Measurements from ENCODE around the gene VAPA. TPM values are rescaled to one million over a fixed set of nuclear protein-coding genes. Genes with fewer than 3 reads are reported as not detected.
"Not testable (repeated sequence)": the region's sequence is repeated elsewhere in the genome, so short reads cannot be mapped to it uniquely, and the experiment has no call there.

The VAPA gene
- total RNA-seq, 4 donors from 2014 or later, result 208 to 233 (median 221) TPM

GRCh38 chr18:9886005-9886348 lies 27.8 kb upstream of the VAPA start:
- no peaks in the 10 kb centered on the region for H3K27me3 ChIP-seq
- H3K4me3 ChIP-seq, result no peak overlapping the region
- no peaks in the 10 kb centered on the region for H3K36me3 ChIP-seq
- no peaks in the 10 kb centered on the region for H3K9me3 ChIP-seq
- 92 to 96% methylated on average over 3 of the region's 3 CpGs for WGBS, 2 donors
- DNase-seq (ENCODE audit: low spot score in 2 of 2), result no peak
- no peak for TF ChIP-seq EP300 (IDR thresholded peaks at IDR 0.05)
- no peak for TF ChIP-seq CTCF (IDR thresholded peaks at IDR 0.05)
- no peak for TF ChIP-seq POLR2A (IDR thresholded peaks at IDR 0.05)
- H3K4me1 ChIP-seq, result no peaks in the 10 kb centered on the region
- no peak overlapping the region for H3K27ac ChIP-seq

- 96 to 99% methylated on average over 5 of the region's 5 CpGs for WGBS, 2 donors
Measured at GRCh38 chr18:9887992-9888391, 25.8 kb upstream of the VAPA start.

GRCh38 chr18:9890196-9890595 lies 23.6 kb upstream of the VAPA start:
- Histone ChIP-seq H3K4me1 (no peaks in the 10 kb centered on the region), H3K9me3 (no peaks in the 10 kb centered on the region), H3K27me3 (no peaks in the 10 kb centered on the region), H3K36me3 (no peaks in the 10 kb centered on the region), H3K27ac (no peak overlapping the region), H3K4me3 (no peak overlapping the region)
- WGBS, 2 donors, result 72 to 86% methylated on average over 5 of the region's 5 CpGs
- no peak for DNase-seq (ENCODE audit: low spot score in 2 of 2)
- TF ChIP-seq CTCF (IDR thresholded peaks at IDR 0.05), result no peak

More at GRCh38 chr18:9887992-9888391, 25.8 kb upstream of the VAPA start:
- DNase-seq (ENCODE audit: low spot score in 2 of 2), result no peak
- Histone ChIP-seq H3K36me3 (no peaks in the 10 kb centered on the region), H3K27me3 (no peaks in the 10 kb centered on the region), H3K9me3 (no peaks in the 10 kb centered on the region), H3K4me1 (no peaks in the 10 kb centered on the region), H3K27ac (no peak overlapping the region), H3K4me3 (no peak overlapping the region)
- TF ChIP-seq EP300 (IDR thresholded peaks at IDR 0.05), result no peak
- no peak for TF ChIP-seq CTCF (IDR thresholded peaks at IDR 0.05)
- TF ChIP-seq POLR2A (IDR thresholded peaks at IDR 0.05), result no peak

GRCh38 chr18:9890957-9891356 lies 22.9 kb upstream of the VAPA start:
- TF ChIP-seq POLR2A (IDR thresholded peaks at IDR 0.05), result no peak
- no peak for TF ChIP-seq CTCF (IDR thresholded peaks at IDR 0.05)
- TF ChIP-seq EP300 (IDR thresholded peaks at IDR 0.05), result no peak
- no peaks in the 10 kb centered on the region for H3K4me1 ChIP-seq
- no peaks in the 10 kb centered on the region for H3K9me3 ChIP-seq
- no peak overlapping the region for H3K27ac ChIP-seq
- H3K4me3 ChIP-seq, result no peak overlapping the region
- whole genome bisulfite sequencing, 2 donors, result 55 to 86% methylated on average over 1 of the region's 1 CpG
- H3K36me3 ChIP-seq, result no peaks in the 10 kb centered on the region
- H3K27me3 ChIP-seq, result no peaks in the 10 kb centered on the region
- no peak for DNase-seq (ENCODE audit: low spot score in 2 of 2)

- H3K27me3 ChIP-seq; DNase-seq (ENCODE audit: low spot score in 2 of 2); H3K4me1 ChIP-seq; H3K27ac ChIP-seq; H3K4me3 ChIP-seq; H3K9me3 ChIP-seq; H3K36me3 ChIP-seq: not testable (repeated sequence)
- WGBS, 2 donors, result 74 to 86% methylated on average over 4 of the region's 4 CpGs
Measured at GRCh38 chr18:9891515-9891914, 22.3 kb upstream of the VAPA start.

GRCh38 chr18:9894454-9895068 lies 19.3 kb upstream of the VAPA start:
- no peaks in the 10 kb centered on the region for H3K9me3 ChIP-seq
- no peaks in the 10 kb centered on the region for H3K36me3 ChIP-seq
- H3K27ac ChIP-seq, result no peak overlapping the region
- H3K27me3 ChIP-seq, result no peaks in the 10 kb centered on the region
- TF ChIP-seq EP300 (IDR thresholded peaks at IDR 0.05) (no peak), CTCF (IDR thresholded peaks at IDR 0.05) (no peak), POLR2A (IDR thresholded peaks at IDR 0.05) (no peak)
- H3K4me1 ChIP-seq, result no peaks in the 10 kb centered on the region
- no peak for DNase-seq (ENCODE audit: low spot score in 2 of 2)
- no peak overlapping the region for H3K4me3 ChIP-seq
- 97 to 99% methylated on average over 6 of the region's 6 CpGs for WGBS, 2 donors
